Hepatocyte (in vitro differentiated cells): Measurements from ENCODE around the gene LRBA.

Source experiments
- CTCF ChIP-seq: fragments of 200-600 bp; sonication (generic); IDR thresholded peaks from 2 replicates; pipeline ENCODE4 v1.5.1; 2016; ENCODE audit warnings: antibody characterized with exemption, mild to moderate bottlenecking; ENCODE audit not compliant: poor library complexity
- EZH2phosphoT487 ChIP-seq: fragments of 200-600 bp; sonication (generic); IDR thresholded peaks from one replicate; pipeline ENCODE4 v1.6.1; 2018; ENCODE audit warnings: antibody characterized with exemption, mild to moderate bottlenecking, low read depth, moderate library complexity; ENCODE audit not compliant: unreplicated experiment, severe bottlenecking

- TF ChIP-seq CTCF (no peak), EZH2phosphoT487 (no peak)
Observed at GRCh38 chr4:150744570-150744969, 270.5 kb downstream of the LRBA start.
